MM.1S (cell line): ENCODE measurements around the gene PSEN1.

Source experiments
- CTCF ChIP-seq: fragments of 300-600 bp; sonication (generic); IDR thresholded peaks from 2 replicates; pipeline ENCODE4 v1.5.1; 2016; ENCODE audit warnings: antibody characterized with exemption, low read length, mixed read lengths
- EZH2 ChIP-seq: fragments of 300-600 bp; sonication (generic); optimal IDR thresholded peaks from 2 replicates; pipeline ENCODE3; 2017; ENCODE audit warnings: low read depth, mild to moderate bottlenecking, antibody characterized with exemption, low read length, mixed read lengths
- EZH2phosphoT487 ChIP-seq: fragments of 300-600 bp; sonication (generic); IDR thresholded peaks from 2 replicates; pipeline ENCODE4 v1.6.1; 2018; ENCODE audit warnings: antibody characterized with exemption, low read length

- TF ChIP-seq CTCF (no peak), EZH2 (no peak), EZH2phosphoT487 (no peak)
These were observed 17.0 kb downstream of the PSEN1 start for GRCh38 chr14:73153272-73153671.
